Glutamatergic neuron (in vitro differentiated cells): ENCODE measurements around the gene ANGPTL4. TPM values are rescaled to one million over a fixed set of nuclear protein-coding genes. Genes with fewer than 3 reads are reported as not detected.
"Not testable (repeated sequence)": the region's sequence is repeated elsewhere in the genome, so short reads cannot be mapped to it uniquely, and the experiment has no call there.

Source experiments
- DNase-seq: peaks from one replicate; pipeline ENCODE4 v3.0.0; 2022
- H3K27ac Mint-ChIP-seq: one replicate; pipeline ENCODE4 v1.8.0; 2020; ENCODE audit warnings: mild to moderate bottlenecking, mixed read lengths, inconsistent platforms; ENCODE audit not compliant: unreplicated experiment
- H3K27me3 Mint-ChIP-seq: one replicate; pipeline ENCODE4 v1.8.0; 2020; ENCODE audit warnings: mild to moderate bottlenecking, moderate library complexity, mixed read lengths, inconsistent platforms; ENCODE audit not compliant: unreplicated experiment
- H3K36me3 Mint-ChIP-seq: one replicate; pipeline ENCODE4 v1.8.0; 2020; ENCODE audit warnings: mild to moderate bottlenecking, mixed read lengths, inconsistent platforms; ENCODE audit not compliant: unreplicated experiment
- H3K4me1 Mint-ChIP-seq: one replicate; pipeline ENCODE4 v1.8.0; 2020; ENCODE audit warnings: mild to moderate bottlenecking, low read depth, mixed read lengths, inconsistent platforms; ENCODE audit not compliant: unreplicated experiment
- H3K4me3 Mint-ChIP-seq: one replicate; pipeline ENCODE4 v1.8.0; 2020; ENCODE audit warnings: mild to moderate bottlenecking, mixed read lengths, inconsistent platforms; ENCODE audit not compliant: unreplicated experiment
- H3K9me3 Mint-ChIP-seq: one replicate; pipeline ENCODE4 v1.8.0; 2020; ENCODE audit warnings: mild to moderate bottlenecking, moderate library complexity, mixed read lengths, inconsistent platforms; ENCODE audit not compliant: unreplicated experiment
- total RNA-seq: library from RNA; stranded (reverse); fragmentation: NEBNext Ultra II Directional; extraction: Animal tissue kit (Norgen Biotek cat#: 25700); gene quantifications from one replicate; pipeline ENCODE4 v1.2.1, GENCODE V29; 2021; ENCODE audit not compliant: unreplicated experiment
- TF ChIP-seq, protein P1 (sequence below): fragments of 200-600 bp; sonication (generic); IDR thresholded peaks from one replicate; pipeline ENCODE4 v1.5.0; 2021; ENCODE audit not compliant: partially characterized antibody, unreplicated experiment

The ANGPTL4 gene
- total RNA-seq, 1 donor from 2014 or later: 0.51 TPM

DNA sequence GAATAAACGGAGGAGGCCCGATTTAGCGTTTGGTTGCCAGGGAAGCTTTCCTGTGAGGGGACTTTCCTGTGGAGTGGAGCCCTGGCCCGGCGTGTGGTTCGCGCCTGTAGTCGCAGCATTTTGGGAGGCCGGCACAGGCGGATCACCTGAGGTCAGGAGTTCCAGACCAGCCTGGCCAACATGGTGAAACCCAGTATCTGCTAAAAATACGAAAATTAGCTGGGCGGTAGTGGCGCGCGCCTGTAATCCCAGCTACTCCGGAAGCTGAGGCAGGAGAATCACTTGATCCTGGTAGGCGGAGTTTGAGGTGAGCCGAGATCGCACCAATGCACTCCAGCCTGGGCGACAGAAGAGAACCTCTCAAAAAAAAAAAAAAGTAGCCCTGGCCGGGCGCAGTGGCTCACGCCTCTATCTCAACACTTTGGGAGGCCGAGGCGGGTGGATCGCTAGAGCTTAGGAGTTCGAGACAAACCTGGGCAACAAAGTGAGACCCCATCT, 27.8 kb upstream of the ANGPTL4 start:
- peaks cover 6% of the 10 kb centered on the region for H3K4me1 Mint-ChIP-seq
- no peaks in the 10 kb centered on the region for H3K36me3 Mint-ChIP-seq
- DNase-seq: no peak
- peaks cover 8% of the 10 kb centered on the region for H3K27me3 Mint-ChIP-seq
- TF ChIP-seq, protein P1, sequence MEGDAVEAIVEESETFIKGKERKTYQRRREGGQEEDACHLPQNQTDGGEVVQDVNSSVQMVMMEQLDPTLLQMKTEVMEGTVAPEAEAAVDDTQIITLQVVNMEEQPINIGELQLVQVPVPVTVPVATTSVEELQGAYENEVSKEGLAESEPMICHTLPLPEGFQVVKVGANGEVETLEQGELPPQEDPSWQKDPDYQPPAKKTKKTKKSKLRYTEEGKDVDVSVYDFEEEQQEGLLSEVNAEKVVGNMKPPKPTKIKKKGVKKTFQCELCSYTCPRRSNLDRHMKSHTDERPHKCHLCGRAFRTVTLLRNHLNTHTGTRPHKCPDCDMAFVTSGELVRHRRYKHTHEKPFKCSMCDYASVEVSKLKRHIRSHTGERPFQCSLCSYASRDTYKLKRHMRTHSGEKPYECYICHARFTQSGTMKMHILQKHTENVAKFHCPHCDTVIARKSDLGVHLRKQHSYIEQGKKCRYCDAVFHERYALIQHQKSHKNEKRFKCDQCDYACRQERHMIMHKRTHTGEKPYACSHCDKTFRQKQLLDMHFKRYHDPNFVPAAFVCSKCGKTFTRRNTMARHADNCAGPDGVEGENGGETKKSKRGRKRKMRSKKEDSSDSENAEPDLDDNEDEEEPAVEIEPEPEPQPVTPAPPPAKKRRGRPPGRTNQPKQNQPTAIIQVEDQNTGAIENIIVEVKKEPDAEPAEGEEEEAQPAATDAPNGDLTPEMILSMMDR: no peak
- peak overlapping the region; percentile 33 for H3K27ac Mint-ChIP-seq
- peak overlapping the region; percentile 67 for H3K4me3 Mint-ChIP-seq
- peaks cover 3% of the 10 kb centered on the region for H3K9me3 Mint-ChIP-seq

DNA sequence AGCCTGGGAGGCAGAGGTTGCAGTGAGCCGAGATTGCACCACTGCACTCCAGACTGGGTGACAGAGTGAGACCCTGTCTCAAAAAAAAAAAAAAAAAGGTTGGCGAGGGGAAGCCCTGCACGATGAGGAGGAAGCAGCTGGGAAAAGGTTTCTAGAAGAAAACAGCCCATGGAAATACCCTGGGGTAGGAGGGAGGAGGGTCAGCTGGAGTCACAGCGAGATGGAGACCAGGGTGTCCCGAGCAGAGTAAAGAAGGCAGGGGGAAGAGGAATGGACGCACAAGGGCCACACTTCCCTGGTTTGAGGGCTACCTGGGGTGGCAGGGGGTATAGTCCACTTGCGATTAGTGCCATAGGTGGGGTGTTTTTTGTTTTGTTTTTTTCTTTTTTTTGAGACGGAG, 27.3 kb upstream of the ANGPTL4 start:
- Mint-ChIP-seq H3K9me3 (peaks cover 3% of the 10 kb centered on the region), H3K27ac (no peak overlapping the region), H3K36me3 (no peaks in the 10 kb centered on the region), H3K27me3 (peaks cover 8% of the 10 kb centered on the region), H3K4me3 (no peak overlapping the region), H3K4me1 (peaks cover 6% of the 10 kb centered on the region)
- no peak for DNase-seq
- TF ChIP-seq, protein P1: no peak

- TF ChIP-seq, protein P1: no peak
- no peak overlapping the region for H3K4me3 Mint-ChIP-seq
- no peak overlapping the region for H3K27ac Mint-ChIP-seq
- H3K9me3 Mint-ChIP-seq: peaks cover 3% of the 10 kb centered on the region
- DNase-seq: no peak
- H3K36me3 Mint-ChIP-seq: no peaks in the 10 kb centered on the region
- H3K4me1 Mint-ChIP-seq: peaks cover 6% of the 10 kb centered on the region
- H3K27me3 Mint-ChIP-seq: peaks cover 8% of the 10 kb centered on the region
These were observed 26.2 kb upstream of the ANGPTL4 start for GRCh38 chr19:8337728-8338127.

GRCh38 chr19:8338835-8339234, 25.1 kb upstream of the ANGPTL4 start:
- H3K27ac Mint-ChIP-seq: no peak overlapping the region
- peaks cover 6% of the 10 kb centered on the region for H3K4me1 Mint-ChIP-seq
- H3K27me3 Mint-ChIP-seq: peaks cover 7% of the 10 kb centered on the region
- no peaks in the 10 kb centered on the region for H3K36me3 Mint-ChIP-seq
- no peak for DNase-seq
- no peak overlapping the region for H3K4me3 Mint-ChIP-seq
- H3K9me3 Mint-ChIP-seq: peaks cover 3% of the 10 kb centered on the region
- TF ChIP-seq, protein P1: no peak

GRCh38 chr19:8340341-8341096, 23.4 kb upstream of the ANGPTL4 start:
- no peak for DNase-seq
- no peak overlapping the region for H3K27ac Mint-ChIP-seq
- H3K4me1 Mint-ChIP-seq: peaks cover 6% of the 10 kb centered on the region
- H3K9me3 Mint-ChIP-seq: peaks cover 3% of the 10 kb centered on the region
- peaks cover 7% of the 10 kb centered on the region for H3K27me3 Mint-ChIP-seq
- TF ChIP-seq, protein P1: no peak
- no peaks in the 10 kb centered on the region for H3K36me3 Mint-ChIP-seq
- H3K4me3 Mint-ChIP-seq: peak overlapping the region; percentile 34

GRCh38 chr19:8341504-8341903, 22.5 kb upstream of the ANGPTL4 start:
- not testable (repeated sequence) for DNase-seq, H3K9me3 Mint-ChIP-seq, H3K27ac Mint-ChIP-seq, H3K27me3 Mint-ChIP-seq, H3K4me3 Mint-ChIP-seq, H3K36me3 Mint-ChIP-seq, H3K4me1 Mint-ChIP-seq
